Testis (tissue), 3 donors: ENCODE results near the gene CCDC47. TPM values are rescaled to one million over a fixed set of nuclear protein-coding genes. Genes with fewer than 3 reads are reported as not detected.
"Not testable (repeated sequence)": the region's sequence is repeated elsewhere in the genome, so short reads cannot be mapped to it uniquely, and the experiment has no call there.

Experiments
- DNase-seq: peaks from one replicate; pipeline ENCODE4 v3.0.0-alpha.2; 2019
- H3K27ac ChIP-seq, 2 donors: fragments of 200-600 bp; sonication (generic); one replicate each; pipeline ENCODE4 v1.5.1; 2019
- H3K27me3 ChIP-seq: fragments of 200-600 bp; sonication (generic); one replicate; pipeline ENCODE4 v1.5.1; 2019
- H3K36me3 ChIP-seq: fragments of 200-600 bp; sonication (generic); one replicate; pipeline ENCODE4 v1.5.1; 2017; ENCODE audit warnings: low read depth; ENCODE audit errors: missing control alignments
- H3K4me1 ChIP-seq: fragments of 200-600 bp; sonication (generic); one replicate; pipeline ENCODE4 v1.5.1; 2019
- H3K4me3 ChIP-seq, 2 donors: fragments of 200-600 bp; sonication (generic); one replicate each; pipeline ENCODE4 v1.5.1; 2017 to 2019
- H3K9me3 ChIP-seq: fragments of 200-600 bp; sonication (generic); one replicate; pipeline ENCODE4 v1.5.1; 2017
- POLR2A ChIP-seq: fragments of 450-650 bp; IDR thresholded peaks from one replicate; pipeline ENCODE4 v1.6.1; 2017; ENCODE audit warnings: antibody characterized with exemption, mild to moderate bottlenecking, moderate library complexity
- WGBS, 2 donors: methylation state at CpG; one replicate each; pipeline ENCODE4 v1.1.5; 2018; 5-methylcytosine and 5-hydroxymethylcytosine counted together
- intact Hi-C: fragments of 100-400 bp; cut with DNase I; formaldehyde crosslinking; loops from one replicate; pipeline ENCODE4 v1.15.1; 2023; ENCODE audit warnings: low total_unique reads
- polyA plus RNA-seq: library from polyadenylated mRNA; stranded (reverse); fragments of 350-450 nt; fragmentation: Illumina TruSeq; extraction: RNeasy Lipid Tissue Mini Kit (QIAGEN cat#74804); gene quantifications from one replicate; pipeline ENCODE4 v1.2.3, GENCODE V29; 2014; ENCODE audit warnings: low read depth, low replicate concordance; ENCODE audit not compliant: insufficient read depth
- total RNA-seq, 2 donors: library from RNA; depleted of rRNA; stranded (reverse); fragments of >200 nt; gene quantifications; one replicate each; pipeline ENCODE4 v1.2.3, GENCODE V29; 2016
- TF ChIP-seq, protein P1 (sequence below), 3 experiments: fragments of 450-650 bp in 2 of 3; fragments of 200-600 bp in 1 of 3; sonication (generic) in 1 of 3; IDR thresholded peaks; one replicate each; pipeline ENCODE4 v1.5.1; 2016 to 2019; ENCODE audit warnings: antibody characterized with exemption in 3 of 3, mild to moderate bottlenecking in 2 of 3, moderate library complexity in 1 of 3

Gene CCDC47
- total and polyA plus RNA-seq, 3 donors from 2014 or later = 52.4 to 68.0 (median 65.7) TPM

- Histone ChIP-seq H3K27ac (no peak overlapping the region), H3K9me3 (no peaks in the 10 kb centered on the region), H3K4me1 (no peaks in the 10 kb centered on the region), H3K27me3 (no peaks in the 10 kb centered on the region), H3K36me3 (no peaks in the 10 kb centered on the region), H3K4me3 (no peak overlapping the region)
- DNase-seq = no peak
- no peak for TF ChIP-seq POLR2A
- TF ChIP-seq, protein P1, sequence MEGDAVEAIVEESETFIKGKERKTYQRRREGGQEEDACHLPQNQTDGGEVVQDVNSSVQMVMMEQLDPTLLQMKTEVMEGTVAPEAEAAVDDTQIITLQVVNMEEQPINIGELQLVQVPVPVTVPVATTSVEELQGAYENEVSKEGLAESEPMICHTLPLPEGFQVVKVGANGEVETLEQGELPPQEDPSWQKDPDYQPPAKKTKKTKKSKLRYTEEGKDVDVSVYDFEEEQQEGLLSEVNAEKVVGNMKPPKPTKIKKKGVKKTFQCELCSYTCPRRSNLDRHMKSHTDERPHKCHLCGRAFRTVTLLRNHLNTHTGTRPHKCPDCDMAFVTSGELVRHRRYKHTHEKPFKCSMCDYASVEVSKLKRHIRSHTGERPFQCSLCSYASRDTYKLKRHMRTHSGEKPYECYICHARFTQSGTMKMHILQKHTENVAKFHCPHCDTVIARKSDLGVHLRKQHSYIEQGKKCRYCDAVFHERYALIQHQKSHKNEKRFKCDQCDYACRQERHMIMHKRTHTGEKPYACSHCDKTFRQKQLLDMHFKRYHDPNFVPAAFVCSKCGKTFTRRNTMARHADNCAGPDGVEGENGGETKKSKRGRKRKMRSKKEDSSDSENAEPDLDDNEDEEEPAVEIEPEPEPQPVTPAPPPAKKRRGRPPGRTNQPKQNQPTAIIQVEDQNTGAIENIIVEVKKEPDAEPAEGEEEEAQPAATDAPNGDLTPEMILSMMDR (IDR thresholded peaks at IDR 0.05) = no peak
- WGBS, 2 donors = 92 to 96% methylated on average over 3 of the region's 3 CpGs
- intact Hi-C loops = no loop called here
These were observed 25.2 kb upstream of the CCDC47 start for GRCh38 chr17:63798572-63799106.

DNA sequence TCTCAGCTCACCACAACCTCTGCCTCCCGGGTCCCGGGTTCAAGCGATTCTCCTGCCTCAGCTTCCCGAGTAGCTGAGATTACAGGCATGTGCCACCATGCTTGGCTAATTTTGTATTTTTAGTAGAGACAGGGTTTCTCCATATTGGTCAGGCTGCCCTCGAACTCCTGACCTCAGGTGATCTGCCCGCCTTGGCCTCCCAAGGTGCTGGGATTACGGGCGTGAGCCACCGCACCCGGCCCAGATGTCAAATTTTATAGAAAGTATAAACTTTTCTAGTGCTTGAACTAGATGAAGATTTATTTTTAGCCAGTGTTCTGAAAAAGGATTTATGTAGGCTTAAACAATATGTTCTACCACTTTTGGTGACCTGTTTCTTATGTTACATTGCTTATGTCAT, 23.0 kb upstream of the CCDC47 start:
- H3K4me1 ChIP-seq, H3K27ac ChIP-seq, H3K4me3 ChIP-seq, H3K27me3 ChIP-seq, H3K9me3 ChIP-seq, DNase-seq, intact Hi-C loops, H3K36me3 ChIP-seq: not testable (repeated sequence)
- 91 to 95% methylated on average over 10 of the region's 10 CpGs for WGBS, 2 donors

GRCh38 chr17:63792055-63792729, 18.8 kb upstream of the CCDC47 start:
- H3K9me3 ChIP-seq = no peaks in the 10 kb centered on the region
- WGBS, 2 donors = 89 to 91% methylated on average over 3 of the region's 3 CpGs
- no peak for DNase-seq
- TF ChIP-seq, protein P1 (IDR thresholded peaks at IDR 0.05) = no peak
- TF ChIP-seq POLR2A = no peak
- intact Hi-C loops = no loop called here
- H3K27ac ChIP-seq = no peak overlapping the region
- H3K27me3 ChIP-seq = no peaks in the 10 kb centered on the region
- no peaks in the 10 kb centered on the region for H3K36me3 ChIP-seq
- no peak overlapping the region for H3K4me3 ChIP-seq
- H3K4me1 ChIP-seq = no peaks in the 10 kb centered on the region

DNA sequence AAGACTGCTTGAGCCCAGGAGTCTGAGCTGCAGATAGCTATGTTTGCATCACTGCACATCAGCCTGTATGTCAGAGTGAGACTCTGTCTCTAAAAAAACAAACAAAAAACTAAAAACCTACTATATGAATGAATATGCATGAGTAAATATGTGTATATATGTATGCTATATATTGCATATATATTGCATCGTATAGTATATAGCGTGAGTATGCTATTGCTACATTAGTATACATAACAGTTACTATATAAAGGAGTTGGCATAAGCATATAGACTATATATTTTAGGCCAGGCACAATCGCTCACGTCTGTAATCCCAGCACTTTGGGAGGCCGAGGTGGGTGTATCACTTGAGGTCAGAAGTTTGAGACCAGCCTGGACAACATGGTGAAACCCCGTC, 16.7 kb upstream of the CCDC47 start:
- intact Hi-C loops = no loop called here
- H3K36me3 ChIP-seq = no peaks in the 10 kb centered on the region
- WGBS, 2 donors = 85 to 92% methylated on average over 6 of the region's 6 CpGs

GRCh38 chr17:63786971-63787711, 13.7 kb upstream of the CCDC47 start:
- WGBS, 2 donors = 90 to 94% methylated on average over 13 of the region's 13 CpGs
- TF ChIP-seq POLR2A = no peak
- TF ChIP-seq, protein P1 (IDR thresholded peaks at IDR 0.05) = no peak
- Histone ChIP-seq H3K9me3 (no peaks in the 10 kb centered on the region), H3K4me1 (no peaks in the 10 kb centered on the region), H3K4me3 (no peak overlapping the region), H3K36me3 (no peaks in the 10 kb centered on the region), H3K27ac (no peak overlapping the region), H3K27me3 (no peaks in the 10 kb centered on the region)
- intact Hi-C loops = no loop called here
- DNase-seq = no peak

More for the DNA sequence above, 16.7 kb upstream of the CCDC47 start:
- Histone ChIP-seq H3K27ac (no peak overlapping the region), H3K9me3 (no peaks in the 10 kb centered on the region), H3K4me3 (no peak overlapping the region), H3K27me3 (no peaks in the 10 kb centered on the region), H3K4me1 (no peaks in the 10 kb centered on the region)
- TF ChIP-seq, protein P1 (IDR thresholded peaks at IDR 0.05) = no peak
- TF ChIP-seq POLR2A = no peak
- DNase-seq = no peak
